Cortex of kidney (tissue), 1 donor: ENCODE results near the gene MCF2L.
"Not testable (repeated sequence)": the region's sequence is repeated elsewhere in the genome, so short reads cannot be mapped to it uniquely, and the experiment has no call there.

Source experiments
- DNase-seq: peaks from one replicate; lab custom pipeline; 2025; lab: John Stamatoyannopoulos, UW

MCF2L gene

GRCh38 chr13:113050734-113051431, 81.9 kb downstream of the MCF2L start:
- DNase-seq = no peak

GRCh38 chr13:113051641-113052040, 82.6 kb downstream of the MCF2L start:
- no peak for DNase-seq

- DNase-seq = no peak
Observed at GRCh38 chr13:113052206-113052605, 83.2 kb downstream of the MCF2L start.

GRCh38 chr13:113052971-113053370, 84.0 kb downstream of the MCF2L start:
- no peak for DNase-seq

- no peak for DNase-seq
Observed at GRCh38 chr13:113053376-113053775, 84.4 kb downstream of the MCF2L start.

- DNase-seq = no peak
Observed at GRCh38 chr13:113053801-113054604, 85.0 kb downstream of the MCF2L start.

GRCh38 chr13:113057084-113057483, 88.1 kb downstream of the MCF2L start:
- DNase-seq = no peak

GRCh38 chr13:113057559-113057958, 88.5 kb downstream of the MCF2L start:
- not testable (repeated sequence) for DNase-seq

- no peak for DNase-seq
Observed at GRCh38 chr13:113058129-113058987, 89.3 kb downstream of the MCF2L start.

- DNase-seq = no peak
Observed at GRCh38 chr13:113058988-113059850, 90.2 kb downstream of the MCF2L start.

GRCh38 chr13:113059891-113060290, 90.9 kb downstream of the MCF2L start:
- no peak for DNase-seq

- no peak for DNase-seq
Observed at GRCh38 chr13:113060557-113061270, 91.7 kb downstream of the MCF2L start.

GRCh38 chr13:113061271-113061625, 92.2 kb downstream of the MCF2L start:
- no peak for DNase-seq

- DNase-seq = no peak
Observed at GRCh38 chr13:113061796-113062425, 92.9 kb downstream of the MCF2L start.

GRCh38 chr13:113062691-113063090, 93.7 kb downstream of the MCF2L start:
- no peak for DNase-seq

GRCh38 chr13:113063091-113063491, 94.1 kb downstream of the MCF2L start:
- DNase-seq = no peak

- no peak for DNase-seq
Observed at GRCh38 chr13:113064000-113064533, 95.1 kb downstream of the MCF2L start.

GRCh38 chr13:113064534-113065405, 95.8 kb downstream of the MCF2L start:
- no peak for DNase-seq
